Neural cell (in vitro differentiated cells): ENCODE results near the gene SLC24A2.

ENCODE experiments used
- EP300 ChIP-seq: fragments of 450-650 bp; conservative IDR thresholded peaks from 2 replicates; pipeline ENCODE4 v1.6.1; 2014; ENCODE audit warnings: antibody characterized with exemption, mild to moderate bottlenecking, moderate library complexity; ENCODE audit not compliant: poor library complexity, severe bottlenecking
- EZH2 ChIP-seq: fragments of 200-600, 300-800 bp; shearing (Covaris generic), sonication (generic); IDR thresholded peaks from 2 replicates; pipeline ENCODE4 v1.6.1; 2014; ENCODE audit warnings: antibody characterized with exemption, low read length, borderline replicate concordance, mild to moderate bottlenecking; ENCODE audit not compliant: insufficient read depth, poor library complexity, severe bottlenecking
- MXI1 ChIP-seq: fragments of 450-650 bp; conservative IDR thresholded peaks from 2 replicates; pipeline ENCODE4 v1.6.1; 2014; ENCODE audit warnings: antibody characterized with exemption, mild to moderate bottlenecking; ENCODE audit not compliant: poor library complexity, severe bottlenecking
- POLR2AphosphoS5 ChIP-seq: IDR thresholded peaks from 2 replicates; pipeline ENCODE4 v1.6.1; 2012
- RAD21 ChIP-seq: fragments of 450-650 bp; conservative IDR thresholded peaks from 2 replicates; pipeline ENCODE4 v1.6.1; 2014; ENCODE audit warnings: antibody characterized with exemption, mild to moderate bottlenecking, moderate library complexity
- SMC3 ChIP-seq: fragments of 450-650 bp; conservative IDR thresholded peaks from 2 replicates; pipeline ENCODE4 v1.6.1; 2014; ENCODE audit warnings: antibody characterized with exemption, mild to moderate bottlenecking, moderate library complexity; ENCODE audit not compliant: poor library complexity
- TAF1 ChIP-seq: IDR thresholded peaks from 2 replicates; pipeline ENCODE4 v1.6.1; 2012; ENCODE audit warnings: low read depth
- TF ChIP-seq, protein P1 (sequence below): fragments of 450-650 bp; IDR thresholded peaks from 2 replicates; pipeline ENCODE4 v1.5.1; 2014; ENCODE audit warnings: antibody characterized with exemption, mild to moderate bottlenecking, moderate library complexity; ENCODE audit not compliant: poor library complexity, severe bottlenecking
- TF ChIP-seq, protein P2 (sequence below): IDR thresholded peaks from 2 replicates; pipeline ENCODE4 v1.6.1; 2012; ENCODE audit warnings: borderline replicate concordance

DNA sequence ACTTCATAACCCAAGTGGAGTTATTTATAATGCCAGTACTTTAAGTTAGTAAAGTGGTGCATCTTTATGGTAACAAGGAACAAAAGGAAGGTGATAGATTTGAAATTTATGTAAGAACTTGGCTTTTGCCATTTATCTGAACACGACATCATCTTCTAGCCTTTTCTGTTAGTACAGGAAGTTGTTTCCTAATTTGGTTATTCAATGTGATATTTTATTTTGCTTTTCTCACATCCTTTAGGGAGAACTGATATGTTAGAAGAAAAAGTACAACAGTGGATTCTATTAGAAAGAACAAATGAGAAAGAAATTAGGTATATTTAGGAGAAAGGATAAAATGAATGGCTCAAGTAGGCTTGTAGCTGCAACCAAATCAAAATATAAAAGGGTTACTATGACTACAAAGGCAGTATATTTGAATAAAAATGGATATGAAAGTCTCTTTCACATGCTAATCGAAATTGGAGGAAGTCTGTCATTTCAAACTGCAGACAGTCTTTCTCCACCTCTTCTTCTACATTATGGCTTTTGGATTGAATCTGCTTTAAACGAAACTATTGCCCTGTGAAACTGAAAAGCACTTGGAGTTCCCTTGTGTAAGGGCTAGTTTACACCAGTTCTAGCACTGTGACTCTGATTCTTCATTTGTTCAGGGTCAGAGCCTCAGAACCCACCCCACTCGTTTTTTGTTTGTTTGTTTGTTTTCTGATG, 18.5 kb upstream of the SLC24A2 start:
- TF ChIP-seq EZH2 = no peak
- TF ChIP-seq, protein P1, sequence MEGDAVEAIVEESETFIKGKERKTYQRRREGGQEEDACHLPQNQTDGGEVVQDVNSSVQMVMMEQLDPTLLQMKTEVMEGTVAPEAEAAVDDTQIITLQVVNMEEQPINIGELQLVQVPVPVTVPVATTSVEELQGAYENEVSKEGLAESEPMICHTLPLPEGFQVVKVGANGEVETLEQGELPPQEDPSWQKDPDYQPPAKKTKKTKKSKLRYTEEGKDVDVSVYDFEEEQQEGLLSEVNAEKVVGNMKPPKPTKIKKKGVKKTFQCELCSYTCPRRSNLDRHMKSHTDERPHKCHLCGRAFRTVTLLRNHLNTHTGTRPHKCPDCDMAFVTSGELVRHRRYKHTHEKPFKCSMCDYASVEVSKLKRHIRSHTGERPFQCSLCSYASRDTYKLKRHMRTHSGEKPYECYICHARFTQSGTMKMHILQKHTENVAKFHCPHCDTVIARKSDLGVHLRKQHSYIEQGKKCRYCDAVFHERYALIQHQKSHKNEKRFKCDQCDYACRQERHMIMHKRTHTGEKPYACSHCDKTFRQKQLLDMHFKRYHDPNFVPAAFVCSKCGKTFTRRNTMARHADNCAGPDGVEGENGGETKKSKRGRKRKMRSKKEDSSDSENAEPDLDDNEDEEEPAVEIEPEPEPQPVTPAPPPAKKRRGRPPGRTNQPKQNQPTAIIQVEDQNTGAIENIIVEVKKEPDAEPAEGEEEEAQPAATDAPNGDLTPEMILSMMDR = no peak
- TF ChIP-seq RAD21 = no peak
- TF ChIP-seq EP300 = no peak
- no peak for TF ChIP-seq MXI1
- TF ChIP-seq, protein P2, sequence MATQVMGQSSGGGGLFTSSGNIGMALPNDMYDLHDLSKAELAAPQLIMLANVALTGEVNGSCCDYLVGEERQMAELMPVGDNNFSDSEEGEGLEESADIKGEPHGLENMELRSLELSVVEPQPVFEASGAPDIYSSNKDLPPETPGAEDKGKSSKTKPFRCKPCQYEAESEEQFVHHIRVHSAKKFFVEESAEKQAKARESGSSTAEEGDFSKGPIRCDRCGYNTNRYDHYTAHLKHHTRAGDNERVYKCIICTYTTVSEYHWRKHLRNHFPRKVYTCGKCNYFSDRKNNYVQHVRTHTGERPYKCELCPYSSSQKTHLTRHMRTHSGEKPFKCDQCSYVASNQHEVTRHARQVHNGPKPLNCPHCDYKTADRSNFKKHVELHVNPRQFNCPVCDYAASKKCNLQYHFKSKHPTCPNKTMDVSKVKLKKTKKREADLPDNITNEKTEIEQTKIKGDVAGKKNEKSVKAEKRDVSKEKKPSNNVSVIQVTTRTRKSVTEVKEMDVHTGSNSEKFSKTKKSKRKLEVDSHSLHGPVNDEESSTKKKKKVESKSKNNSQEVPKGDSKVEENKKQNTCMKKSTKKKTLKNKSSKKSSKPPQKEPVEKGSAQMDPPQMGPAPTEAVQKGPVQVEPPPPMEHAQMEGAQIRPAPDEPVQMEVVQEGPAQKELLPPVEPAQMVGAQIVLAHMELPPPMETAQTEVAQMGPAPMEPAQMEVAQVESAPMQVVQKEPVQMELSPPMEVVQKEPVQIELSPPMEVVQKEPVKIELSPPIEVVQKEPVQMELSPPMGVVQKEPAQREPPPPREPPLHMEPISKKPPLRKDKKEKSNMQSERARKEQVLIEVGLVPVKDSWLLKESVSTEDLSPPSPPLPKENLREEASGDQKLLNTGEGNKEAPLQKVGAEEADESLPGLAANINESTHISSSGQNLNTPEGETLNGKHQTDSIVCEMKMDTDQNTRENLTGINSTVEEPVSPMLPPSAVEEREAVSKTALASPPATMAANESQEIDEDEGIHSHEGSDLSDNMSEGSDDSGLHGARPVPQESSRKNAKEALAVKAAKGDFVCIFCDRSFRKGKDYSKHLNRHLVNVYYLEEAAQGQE = no peak
- TF ChIP-seq POLR2AphosphoS5 = no peak
- no peak for TF ChIP-seq TAF1
- TF ChIP-seq SMC3 = no peak
